IMR-90 (cell line): ENCODE measurements around the gene LRP5. TPM values are rescaled to one million over a fixed set of nuclear protein-coding genes. Genes with fewer than 3 reads are reported as not detected.

Experiments used
- ATAC-seq: fragments of 200-7000 bp; cut with Tn5 transposase; 2 replicates; pipeline ENCODE4 v1.9.1; 2020; ENCODE audit warnings: low read depth, mild to moderate bottlenecking, moderate library complexity
- BruUV-seq: library from RNA; stranded (reverse); fragments of 400-500 nt; replicated peaks from 2 replicates; lab custom pipeline; 2021; lab: Mats Ljungman, UMichigan
- CTCF ChIA-PET: fragments of 300-600 bp; formaldehyde crosslinking; extraction: SDS; loops from one replicate; lab custom pipeline; 2021; ENCODE audit warnings: antibody characterized with exemption; lab: Yijun Ruan, JAX
- POLR2A ChIA-PET: fragments of 300-600 bp; sonication (Branson Sonifier 250); formaldehyde crosslinking; loops from one replicate; lab custom pipeline; 2022; ENCODE audit warnings: antibody characterized with exemption; ENCODE audit not compliant: unreplicated experiment; lab: Charles Lee
- DNase-seq: peaks from one replicate; pipeline ENCODE4 v3.0.0; 2013
- H2AFZ ChIP-seq: replicated peaks from 2 replicates; pipeline ENCODE3; 2013; ENCODE audit warnings: low read length, mild to moderate bottlenecking; ENCODE audit not compliant: poor library complexity
- H2AK5ac ChIP-seq: 2 replicates; pipeline ENCODE4 v1.6.1; 2013; ENCODE audit warnings: low read depth, low read length, inconsistent platforms
- H2AK9ac ChIP-seq: replicated peaks from 2 replicates; pipeline ENCODE3; 2013; ENCODE audit warnings: mild to moderate bottlenecking, low read depth, low read length, moderate library complexity; ENCODE audit not compliant: poor library complexity
- H2BK120ac ChIP-seq: 2 replicates; pipeline ENCODE4 v1.6.1; 2013; ENCODE audit warnings: low read depth, low read length, inconsistent platforms
- H2BK15ac ChIP-seq: 3 replicates; pipeline ENCODE4 v1.6.1; 2013; ENCODE audit warnings: low read depth, low read length, inconsistent platforms
- H2BK20ac ChIP-seq: 2 replicates; pipeline ENCODE4 v1.6.1; 2013; ENCODE audit warnings: low read depth, mild to moderate bottlenecking, inconsistent platforms, low read length, moderate library complexity
- H2BK5ac ChIP-seq: 2 replicates; pipeline ENCODE4 v1.6.1; 2013; ENCODE audit warnings: mild to moderate bottlenecking, low read depth, low read length, inconsistent platforms; ENCODE audit not compliant: poor library complexity, severe bottlenecking
- H3K14ac ChIP-seq: replicated peaks from 2 replicates; pipeline ENCODE4 v1.6.1; 2013; ENCODE audit warnings: low read depth, low read length, inconsistent platforms
- H3K18ac ChIP-seq: 2 replicates; pipeline ENCODE4 v1.6.1; 2013; ENCODE audit warnings: low read depth, low read length, control low read depth
- H3K23ac ChIP-seq: 2 replicates; pipeline ENCODE4 v1.6.1; 2013; ENCODE audit warnings: low read depth, low read length, inconsistent platforms
- H3K27ac ChIP-seq: 2 replicates; pipeline ENCODE4 v1.5.1; 2013; ENCODE audit warnings: mild to moderate bottlenecking, control low read depth, low read length; ENCODE audit not compliant: insufficient read depth
- H3K27me3 ChIP-seq: 2 replicates; pipeline ENCODE4 v1.6.1; 2013; ENCODE audit warnings: low read length; ENCODE audit not compliant: control insufficient read depth, insufficient read depth
- H3K36me3 ChIP-seq: 2 replicates; pipeline ENCODE4 v1.6.1; 2013; ENCODE audit warnings: low read length, mixed read lengths; ENCODE audit not compliant: control insufficient read depth, insufficient read depth
- H3K4ac ChIP-seq: 2 replicates; pipeline ENCODE4 v1.6.1; 2013; ENCODE audit warnings: low read depth, low read length, inconsistent platforms
- H3K4me1 ChIP-seq: 2 replicates; pipeline ENCODE4 v1.6.1; 2013; ENCODE audit warnings: low read length, mixed read lengths; ENCODE audit not compliant: control insufficient read depth, insufficient read depth
- H3K4me2 ChIP-seq: 2 replicates; pipeline ENCODE4 v1.6.1; 2013; ENCODE audit warnings: low read depth, mild to moderate bottlenecking, control low read depth, low read length, moderate library complexity
- H3K4me3 ChIP-seq: 2 replicates; pipeline ENCODE4 v1.5.1; 2013; ENCODE audit warnings: low read depth, mild to moderate bottlenecking, control low read depth, low read length, moderate library complexity; ENCODE audit not compliant: insufficient read depth
- H3K56ac ChIP-seq: 2 replicates; pipeline ENCODE4 v1.6.1; 2013; ENCODE audit warnings: low read length, inconsistent platforms; ENCODE audit not compliant: insufficient read depth; ENCODE audit errors: extremely low read depth
- H3K79me1 ChIP-seq, 2 experiments: 2 replicates each; pipeline ENCODE4 v1.6.1; 2013; ENCODE audit warnings: low read length in 2 of 2, inconsistent platforms in 1 of 2, low read depth in 1 of 2
- H3K9ac ChIP-seq: 2 replicates; pipeline ENCODE4 v1.6.1; 2013; ENCODE audit warnings: low read depth, low read length, control low read depth
- H3K9me1 ChIP-seq: 2 replicates; pipeline ENCODE4 v1.6.1; 2013; ENCODE audit warnings: low read length, inconsistent platforms; ENCODE audit not compliant: insufficient read depth
- H3K9me3 ChIP-seq: 2 replicates; pipeline ENCODE4 v1.6.1; 2013; ENCODE audit warnings: low read length; ENCODE audit not compliant: control insufficient read depth, insufficient read depth
- H4K20me1 ChIP-seq: 2 replicates; pipeline ENCODE4 v1.6.1; 2013; ENCODE audit warnings: low read length, inconsistent platforms; ENCODE audit not compliant: insufficient read depth
- H4K5ac ChIP-seq: 2 replicates; pipeline ENCODE4 v1.6.1; 2013; ENCODE audit warnings: mild to moderate bottlenecking, low read depth, low read length, control low read depth
- H4K8ac ChIP-seq, 2 experiments: 2 replicates each; pipeline ENCODE4 v1.6.1; 2013; ENCODE audit warnings: low read depth in 2 of 2, low read length in 2 of 2, control low read depth in 1 of 2, inconsistent platforms in 1 of 2
- H4K91ac ChIP-seq: 2 replicates; pipeline ENCODE4 v1.6.1; 2013; ENCODE audit warnings: low read depth, low read length, inconsistent platforms; ENCODE audit not compliant: insufficient read depth
- CEBPB ChIP-seq: IDR thresholded peaks from 2 replicates; pipeline ENCODE4 v1.6.1; 2012; ENCODE audit warnings: low read depth, low read length, improper control_type of control experiment
- CHD1 ChIP-seq: IDR thresholded peaks from 2 replicates; pipeline ENCODE4 v1.6.1; 2012; ENCODE audit warnings: low read depth, low read length, improper control_type of control experiment
- FOS ChIP-seq: fragments of 150-350 bp; IDR thresholded peaks from 2 replicates; pipeline ENCODE4 v1.6.1; 2016; ENCODE audit warnings: low read depth, low read length
- MAZ ChIP-seq: IDR thresholded peaks from 2 replicates; pipeline ENCODE4 v1.6.1; 2012; ENCODE audit warnings: low read depth, mild to moderate bottlenecking, low read length, improper control_type of control experiment, moderate library complexity, borderline replicate concordance
- MXI1 ChIP-seq: IDR thresholded peaks from 2 replicates; pipeline ENCODE4 v1.6.1; 2012; ENCODE audit warnings: low read depth, mild to moderate bottlenecking, low read length, moderate library complexity, borderline replicate concordance
- NFE2L2 ChIP-seq: fragments of 150-350 bp; IDR thresholded peaks from 2 replicates; pipeline ENCODE4 v1.6.1; 2016; ENCODE audit warnings: low read depth, mild to moderate bottlenecking, low read length
- RAD21 ChIP-seq: IDR thresholded peaks from 2 replicates; pipeline ENCODE4 v1.6.1; 2012; ENCODE audit warnings: low read length, improper control_type of control experiment
- RCOR1 ChIP-seq: IDR thresholded peaks from 2 replicates; pipeline ENCODE4 v1.6.1; 2012; ENCODE audit warnings: mild to moderate bottlenecking, low read length, improper control_type of control experiment; ENCODE audit not compliant: insufficient replicate concordance
- RFX5 ChIP-seq: IDR thresholded peaks from 2 replicates; pipeline ENCODE4 v1.8.0; 2012; ENCODE audit warnings: low read depth, mild to moderate bottlenecking, low read length, moderate library complexity
- WGBS, 2 experiments: methylation state at CpG; one replicate each; pipeline versions ENCODE4 v1.1.5 to v1.1.7; 2013; ENCODE audit warnings: missing lambda C conversion rate in 2 of 2; ENCODE audit not compliant: insufficient read length in 1 of 2; ENCODE audit errors: extremely low coverage in 2 of 2; 5-methylcytosine and 5-hydroxymethylcytosine counted together
- dilution Hi-C: fragments of 300-500 bp; cut with HindIII; formaldehyde crosslinking; loops from one replicate; pipeline ENCODE4 v1.14.3; 2018; ENCODE audit warnings: low sequenced_read_pairs; ENCODE audit not compliant: unreplicated experiment
- in situ Hi-C: fragments of 300-500 bp; cut with MboI; formaldehyde crosslinking; loops from 3 replicates; pipeline ENCODE4 v1.14.3; 2019; ENCODE audit warnings: low sequenced_read_pairs, inconsistent platforms, mixed read lengths
- intact Hi-C: fragments of 100-400 bp; cut with micrococcal nuclease; formaldehyde crosslinking; loops from 2 replicates; pipeline ENCODE4 v1.10.0; 2022
- polyA plus RNA-seq, 3 experiments: library from polyadenylated mRNA; depleted of rRNA; stranded (reverse); fragments of >200 nt; gene quantifications; 2 replicates each; pipeline ENCODE4 v1.2.3, GENCODE V29; 2012; ENCODE audit warnings: low replicate concordance in 1 of 3
- total RNA-seq: library from RNA; depleted of rRNA; stranded (reverse); fragments of >200 nt; gene quantifications from 2 replicates; pipeline ENCODE4 v1.2.3, GENCODE V29; 2012
- TF ChIP-seq, protein P1 (sequence below): fragments of 150-350 bp; IDR thresholded peaks from 2 replicates; pipeline ENCODE4 v1.6.1; 2017; ENCODE audit warnings: mild to moderate bottlenecking, antibody characterized with exemption, low read length, low read depth
- TF ChIP-seq, protein P2 (sequence below): fragments of 150-350 bp; IDR thresholded peaks from 2 replicates; pipeline ENCODE4 v1.6.1; 2016; ENCODE audit warnings: low read depth, mild to moderate bottlenecking, low read length, moderate library complexity, borderline replicate concordance
- TF ChIP-seq, protein P3 (sequence below): conservative IDR thresholded peaks from 2 replicates; pipeline ENCODE4 v1.5.1; 2012; ENCODE audit warnings: mild to moderate bottlenecking, low read depth, low read length, improper control_type of control experiment

LRP5 gene
- total and polyA plus RNA-seq, 2 of the 4 experiments (the other 2 are of a cell fraction) = 10.4 to 15.0 TPM

DNA sequence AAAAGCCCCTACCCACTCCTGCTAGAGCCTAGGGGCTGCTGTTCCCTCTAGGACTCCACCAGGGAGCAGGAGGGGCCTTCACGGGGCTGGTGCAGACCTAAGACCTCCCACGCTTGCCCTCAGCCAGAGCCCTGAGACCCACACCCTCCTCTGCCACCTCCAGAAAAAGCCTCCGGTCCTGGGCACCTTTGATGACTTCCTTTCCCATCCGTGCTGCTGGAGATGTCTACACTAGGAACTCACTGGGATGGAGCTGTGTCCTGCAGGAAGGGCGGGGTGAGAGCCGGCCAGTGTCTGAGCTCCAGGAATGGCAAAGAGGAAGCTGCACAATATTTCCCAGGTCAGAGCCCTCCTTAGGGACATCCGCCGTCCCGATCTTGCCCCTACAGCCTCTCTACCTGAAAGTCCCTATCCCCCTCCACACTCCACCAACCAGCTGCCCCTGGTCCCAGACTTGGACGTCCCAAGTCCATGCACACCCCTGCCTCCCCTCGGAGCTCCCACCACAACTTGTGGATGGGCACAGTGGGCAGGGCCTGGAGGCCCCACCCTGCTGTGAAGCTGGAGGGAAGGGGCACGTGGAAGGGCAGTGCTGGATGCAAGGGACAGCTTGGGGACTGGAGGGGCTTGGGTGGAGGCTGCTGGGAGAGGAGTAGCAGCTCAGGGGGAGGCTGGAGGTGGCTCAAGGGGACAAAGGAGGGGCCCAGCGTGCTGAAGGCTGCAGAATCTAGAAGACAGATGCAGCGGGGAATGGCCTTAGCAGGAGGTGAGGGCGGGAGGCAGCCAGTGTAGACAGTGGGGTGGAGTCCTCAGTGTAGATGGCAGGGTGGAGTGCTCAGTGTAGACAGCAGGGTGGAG, 13.5 kb upstream of the LRP5 start:
- H4K20me1 ChIP-seq = no peaks in the 10 kb centered on the region
- H2BK5ac ChIP-seq = no peak overlapping the region
- H2AFZ ChIP-seq = peak overlapping the region; percentile 23
- dilution Hi-C loops = no loop called here
- no peaks in the 10 kb centered on the region for H3K79me1 ChIP-seq
- intact Hi-C loops = no loop called here
- no peaks in the 10 kb centered on the region for H3K36me3 ChIP-seq
- H2AK5ac ChIP-seq = no peak overlapping the region
- H3K27ac ChIP-seq = no peak overlapping the region
- no peaks in the 10 kb centered on the region for H3K9me1 ChIP-seq
- no peak overlapping the region for H3K4ac ChIP-seq
- no peak overlapping the region for H3K14ac ChIP-seq
- no peak overlapping the region for H4K91ac ChIP-seq
- no peak overlapping the region for H3K4me2 ChIP-seq
- H2BK120ac ChIP-seq = no peak overlapping the region
- CTCF ChIA-PET = interaction anchor here (1.0 kb wide), 1 partner anchor 41 kb away, joined by 3 read pairs; no protein-coding TSS in a partner anchor
- H3K9ac ChIP-seq = no peak overlapping the region
- no peak overlapping the region for H3K18ac ChIP-seq
- WGBS, 2 experiments = 96% methylated on average over 3 of the region's 15 CpGs; no CpG with 5 or more reads in 1 of the 2 experiments
- no peak overlapping the region; the same call in 1 of the 2 replicates for H3K56ac ChIP-seq
- H4K5ac ChIP-seq = no peak overlapping the region
- peak overlapping the region; percentile 61 for H2AK9ac ChIP-seq
- no peak overlapping the region for H4K8ac ChIP-seq
- no peak overlapping the region for H2BK15ac ChIP-seq
- in situ Hi-C loops = loop anchor here (5.0 kb wide), 1 partner anchor 42 kb away; no protein-coding TSS in a partner anchor
- no peak for TF ChIP-seq MXI1
- TF ChIP-seq MAZ = no peak
- TF ChIP-seq CEBPB = no peak
- TF ChIP-seq RFX5 = no peak
- no peak for TF ChIP-seq RCOR1
- TF ChIP-seq NFE2L2 = no peak
- TF ChIP-seq, protein P1, sequence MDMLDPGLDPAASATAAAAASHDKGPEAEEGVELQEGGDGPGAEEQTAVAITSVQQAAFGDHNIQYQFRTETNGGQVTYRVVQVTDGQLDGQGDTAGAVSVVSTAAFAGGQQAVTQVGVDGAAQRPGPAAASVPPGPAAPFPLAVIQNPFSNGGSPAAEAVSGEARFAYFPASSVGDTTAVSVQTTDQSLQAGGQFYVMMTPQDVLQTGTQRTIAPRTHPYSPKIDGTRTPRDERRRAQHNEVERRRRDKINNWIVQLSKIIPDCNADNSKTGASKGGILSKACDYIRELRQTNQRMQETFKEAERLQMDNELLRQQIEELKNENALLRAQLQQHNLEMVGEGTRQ = no peak
- TF ChIP-seq RAD21 = no peak
- TF ChIP-seq CHD1 = no peak
- TF ChIP-seq, protein P2, sequence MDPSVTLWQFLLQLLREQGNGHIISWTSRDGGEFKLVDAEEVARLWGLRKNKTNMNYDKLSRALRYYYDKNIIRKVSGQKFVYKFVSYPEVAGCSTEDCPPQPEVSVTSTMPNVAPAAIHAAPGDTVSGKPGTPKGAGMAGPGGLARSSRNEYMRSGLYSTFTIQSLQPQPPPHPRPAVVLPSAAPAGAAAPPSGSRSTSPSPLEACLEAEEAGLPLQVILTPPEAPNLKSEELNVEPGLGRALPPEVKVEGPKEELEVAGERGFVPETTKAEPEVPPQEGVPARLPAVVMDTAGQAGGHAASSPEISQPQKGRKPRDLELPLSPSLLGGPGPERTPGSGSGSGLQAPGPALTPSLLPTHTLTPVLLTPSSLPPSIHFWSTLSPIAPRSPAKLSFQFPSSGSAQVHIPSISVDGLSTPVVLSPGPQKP = no peak
- TF ChIP-seq, protein P3, sequence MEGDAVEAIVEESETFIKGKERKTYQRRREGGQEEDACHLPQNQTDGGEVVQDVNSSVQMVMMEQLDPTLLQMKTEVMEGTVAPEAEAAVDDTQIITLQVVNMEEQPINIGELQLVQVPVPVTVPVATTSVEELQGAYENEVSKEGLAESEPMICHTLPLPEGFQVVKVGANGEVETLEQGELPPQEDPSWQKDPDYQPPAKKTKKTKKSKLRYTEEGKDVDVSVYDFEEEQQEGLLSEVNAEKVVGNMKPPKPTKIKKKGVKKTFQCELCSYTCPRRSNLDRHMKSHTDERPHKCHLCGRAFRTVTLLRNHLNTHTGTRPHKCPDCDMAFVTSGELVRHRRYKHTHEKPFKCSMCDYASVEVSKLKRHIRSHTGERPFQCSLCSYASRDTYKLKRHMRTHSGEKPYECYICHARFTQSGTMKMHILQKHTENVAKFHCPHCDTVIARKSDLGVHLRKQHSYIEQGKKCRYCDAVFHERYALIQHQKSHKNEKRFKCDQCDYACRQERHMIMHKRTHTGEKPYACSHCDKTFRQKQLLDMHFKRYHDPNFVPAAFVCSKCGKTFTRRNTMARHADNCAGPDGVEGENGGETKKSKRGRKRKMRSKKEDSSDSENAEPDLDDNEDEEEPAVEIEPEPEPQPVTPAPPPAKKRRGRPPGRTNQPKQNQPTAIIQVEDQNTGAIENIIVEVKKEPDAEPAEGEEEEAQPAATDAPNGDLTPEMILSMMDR = no peak
- TF ChIP-seq FOS = no peak
- H3K9me3 ChIP-seq = no peaks in the 10 kb centered on the region; the same call in 1 of the 2 replicates
- no TSS peak for BruUV-seq
- DNase-seq = no peak
- no peak overlapping the region for H2BK20ac ChIP-seq
- POLR2A ChIA-PET = no interaction called here
- no peak overlapping the region for H3K4me3 ChIP-seq
- H3K4me1 ChIP-seq = peaks cover 2% of the 10 kb centered on the region
- H3K23ac ChIP-seq = no peak overlapping the region
- ATAC-seq = no peak
- H3K27me3 ChIP-seq = no peaks in the 10 kb centered on the region
